ENCODE data around the gene TRIP10.
"Not testable (repeated sequence)": the region's sequence is repeated elsewhere in the genome, so short reads cannot be mapped to it uniquely, and the experiment has no call there.

TRIP10 gene

DNA sequence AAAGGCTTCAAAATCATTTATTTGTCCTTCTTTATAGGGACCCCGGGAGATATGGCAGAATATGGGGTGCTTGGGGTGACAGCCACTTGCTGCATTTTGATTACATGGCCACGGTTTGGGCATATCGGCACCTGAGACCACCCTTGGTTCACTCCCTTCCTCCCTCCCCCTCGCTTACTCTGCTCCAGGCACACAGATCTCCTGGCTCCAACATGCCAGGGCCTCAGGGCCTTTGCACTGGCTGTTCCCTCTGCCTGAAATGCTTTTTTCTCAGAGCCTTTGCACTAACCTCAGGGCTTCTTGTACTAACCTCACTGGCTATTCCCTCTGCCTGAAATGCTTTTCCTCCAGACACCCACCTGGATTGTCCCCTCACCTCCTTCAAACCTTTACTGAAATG, 56.8 kb downstream of the TRIP10 start:
- TF ChIP-seq, protein P1, sequence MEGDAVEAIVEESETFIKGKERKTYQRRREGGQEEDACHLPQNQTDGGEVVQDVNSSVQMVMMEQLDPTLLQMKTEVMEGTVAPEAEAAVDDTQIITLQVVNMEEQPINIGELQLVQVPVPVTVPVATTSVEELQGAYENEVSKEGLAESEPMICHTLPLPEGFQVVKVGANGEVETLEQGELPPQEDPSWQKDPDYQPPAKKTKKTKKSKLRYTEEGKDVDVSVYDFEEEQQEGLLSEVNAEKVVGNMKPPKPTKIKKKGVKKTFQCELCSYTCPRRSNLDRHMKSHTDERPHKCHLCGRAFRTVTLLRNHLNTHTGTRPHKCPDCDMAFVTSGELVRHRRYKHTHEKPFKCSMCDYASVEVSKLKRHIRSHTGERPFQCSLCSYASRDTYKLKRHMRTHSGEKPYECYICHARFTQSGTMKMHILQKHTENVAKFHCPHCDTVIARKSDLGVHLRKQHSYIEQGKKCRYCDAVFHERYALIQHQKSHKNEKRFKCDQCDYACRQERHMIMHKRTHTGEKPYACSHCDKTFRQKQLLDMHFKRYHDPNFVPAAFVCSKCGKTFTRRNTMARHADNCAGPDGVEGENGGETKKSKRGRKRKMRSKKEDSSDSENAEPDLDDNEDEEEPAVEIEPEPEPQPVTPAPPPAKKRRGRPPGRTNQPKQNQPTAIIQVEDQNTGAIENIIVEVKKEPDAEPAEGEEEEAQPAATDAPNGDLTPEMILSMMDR (IDR thresholded peaks at IDR 0.05), result no peak

DNA sequence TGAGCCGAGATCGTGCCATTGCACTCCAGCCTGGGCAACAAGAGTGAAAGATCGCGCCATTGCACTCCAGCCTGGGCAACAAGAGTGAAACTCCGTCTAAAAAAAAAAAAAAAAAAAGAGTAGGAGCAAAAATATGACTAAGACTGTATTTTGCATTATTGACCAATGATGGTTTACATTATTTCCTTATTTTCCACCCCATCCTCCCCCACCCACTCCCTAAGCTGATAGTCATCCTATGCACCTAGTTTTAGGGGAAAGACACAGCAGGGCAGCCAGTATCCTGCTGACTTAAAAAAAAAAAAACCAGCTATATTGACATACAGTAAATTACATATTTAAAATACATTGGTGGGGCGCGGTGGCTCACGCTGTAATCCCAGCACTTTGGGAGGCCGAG, 58.2 kb downstream of the TRIP10 start:
- intact Hi-C loops (cut with DNase I; ENCODE audit: low total_unique reads), result no loop called here
- no peak for DNase-seq
- TF ChIP-seq, protein P1 (IDR thresholded peaks at IDR 0.05), result no peak

More for the DNA sequence above, 56.8 kb downstream of the TRIP10 start:
- intact Hi-C loops (cut with DNase I; ENCODE audit: low total_unique reads), result no loop called here
- H3K9me3 ChIP-seq, result peaks cover 0 to 5% (median 0%) of the 10 kb centered on the region in 3 donors
- H3K36me3 ChIP-seq, result no peaks in the 10 kb centered on the region
- no peak overlapping the region for H3K4me3 ChIP-seq
- no peak overlapping the region for H3K27ac ChIP-seq
- H3K27me3 ChIP-seq, result peaks cover 0 to 8% of the 10 kb centered on the region in 2 donors
- peaks cover 0 to 13% (median 3%) of the 10 kb centered on the region in 4 donors for H3K4me1 ChIP-seq
- no peak for DNase-seq

DNA sequence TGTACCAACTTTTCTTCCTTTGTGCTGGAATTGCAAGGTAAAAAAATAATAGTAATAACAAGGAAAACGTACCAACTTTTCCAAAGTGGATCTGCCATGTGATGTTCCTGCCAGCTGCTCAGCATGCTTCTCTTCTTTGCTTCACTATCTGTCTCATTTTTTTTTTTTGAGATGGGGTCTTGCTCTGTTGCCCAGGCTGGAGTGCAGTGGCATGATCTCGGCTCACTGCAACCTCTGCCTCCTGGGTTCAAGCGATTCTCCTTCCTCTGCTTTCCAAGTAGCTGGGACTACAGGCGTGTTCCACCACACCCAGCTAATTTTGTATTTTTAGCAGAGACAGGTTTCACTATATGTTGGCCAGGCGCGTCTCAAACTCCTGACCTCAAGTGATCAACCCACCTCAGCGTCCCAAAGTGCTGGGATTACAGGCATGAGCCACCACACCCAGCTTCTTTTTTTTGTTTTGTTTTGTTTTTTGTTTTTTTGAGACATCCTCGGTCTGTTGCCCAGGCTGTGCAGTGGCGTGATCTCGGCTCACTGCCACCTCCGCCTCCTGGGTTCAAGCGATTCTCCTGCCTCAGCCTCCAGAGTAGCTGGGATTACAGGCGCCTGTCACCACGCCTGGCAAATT, 60.8 kb downstream of the TRIP10 start:
- intact Hi-C loops (cut with DNase I; ENCODE audit: low total_unique reads); H3K36me3 ChIP-seq; H3K9me3 ChIP-seq; H3K4me3 ChIP-seq; DNase-seq; H3K27ac ChIP-seq; H3K27me3 ChIP-seq: not testable (repeated sequence)
- H3K4me1 ChIP-seq, result peaks cover 0 to 17% (median 5%) of the 10 kb centered on the region in 4 donors

More for the DNA sequence above, 58.2 kb downstream of the TRIP10 start:
- Histone ChIP-seq H3K4me1 (peaks cover 0 to 17% (median 5%) of the 10 kb centered on the region in 4 donors), H3K27ac (no peak overlapping the region), H3K36me3 (no peaks in the 10 kb centered on the region), H3K9me3 (peaks cover 0 to 5% (median 0%) of the 10 kb centered on the region in 3 donors), H3K4me3 (no peak overlapping the region), H3K27me3 (peaks cover 0 to 10% of the 10 kb centered on the region in 2 donors)

DNA sequence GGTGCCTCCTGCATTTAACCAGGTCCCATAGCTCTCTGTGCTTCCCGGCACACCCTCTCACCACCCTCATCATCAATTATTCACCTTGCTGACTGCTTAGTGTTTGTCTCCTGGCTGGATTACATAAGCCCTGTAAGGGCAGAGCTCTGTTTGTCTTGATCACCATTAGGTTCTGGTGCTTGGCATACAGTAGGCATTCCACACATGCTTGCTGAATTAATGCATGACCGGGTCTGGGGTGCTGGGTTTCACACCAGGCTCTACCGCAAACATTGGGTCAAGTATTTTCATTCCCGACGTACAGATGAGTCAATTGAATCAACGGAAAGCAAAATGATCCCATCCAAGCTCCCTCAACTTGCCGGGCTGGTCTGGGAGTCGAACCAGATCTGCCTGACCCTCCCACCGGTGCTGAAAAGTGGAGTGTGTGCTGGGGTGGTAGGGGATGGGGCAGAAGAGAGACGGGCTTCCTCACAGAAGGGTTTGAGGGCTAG, 61.6 kb downstream of the TRIP10 start:
- peaks cover 0 to 17% (median 5%) of the 10 kb centered on the region in 4 donors for H3K4me1 ChIP-seq
- no peak for DNase-seq
- H3K27ac ChIP-seq, result no peak overlapping the region
- peaks cover 0 to 13% of the 10 kb centered on the region in 2 donors for H3K27me3 ChIP-seq
- H3K4me3 ChIP-seq, result peak overlapping the region; percentile 25
- intact Hi-C loops (cut with DNase I; ENCODE audit: low total_unique reads), result no loop called here
- no peaks in the 10 kb centered on the region for H3K36me3 ChIP-seq
- TF ChIP-seq, protein P1 (IDR thresholded peaks at IDR 0.05), result no peak
- no peaks in the 10 kb centered on the region for H3K9me3 ChIP-seq

All from tibial artery (tissue), 4 donors.